Type B pancreatic cell (in vitro differentiated cells): ENCODE data around the gene ZFPM1. TPM values are rescaled to one million over a fixed set of nuclear protein-coding genes. Genes with fewer than 3 reads are reported as not detected.
A peak's percentile ranks its signal among the peaks of the same experiment; 100 is the strongest.

ENCODE experiments used
- DNase-seq: peaks from one replicate; pipeline ENCODE4 v3.0.0; 2021; ENCODE audit warnings: mixed read lengths; ENCODE audit not compliant: unreplicated experiment; ENCODE audit errors: extremely low spot score
- H3K27ac Mint-ChIP-seq: 2 replicates; pipeline ENCODE4 v1.8.0; 2021; ENCODE audit warnings: mild to moderate bottlenecking, mixed read lengths
- H3K27me3 Mint-ChIP-seq: 2 replicates; pipeline ENCODE4 v1.8.0; 2021; ENCODE audit warnings: mixed read lengths
- H3K36me3 Mint-ChIP-seq: 2 replicates; pipeline ENCODE4 v1.8.0; 2021; ENCODE audit warnings: mixed read lengths
- H3K4me1 Mint-ChIP-seq: one replicate; pipeline ENCODE4 v1.8.0; 2021; ENCODE audit warnings: mixed read lengths; ENCODE audit not compliant: unreplicated experiment
- H3K4me3 Mint-ChIP-seq: 2 replicates; pipeline ENCODE4 v1.8.0; 2021; ENCODE audit warnings: mild to moderate bottlenecking, mixed read lengths
- H3K9me3 Mint-ChIP-seq: 2 replicates; pipeline ENCODE4 v1.8.0; 2021; ENCODE audit warnings: mixed read lengths
- total RNA-seq: library from RNA; stranded (reverse); gene quantifications from 2 replicates; pipeline ENCODE4 v1.2.1, GENCODE V29; 2021; ENCODE audit warnings: low replicate concordance
- TF ChIP-seq, protein P1 (sequence below): fragments of 200-600 bp; sonication (generic); conservative IDR thresholded peaks from 2 replicates; pipeline ENCODE4 v1.5.0; 2021; ENCODE audit warnings: antibody characterized with exemption, mild to moderate bottlenecking

The ZFPM1 gene
- total RNA-seq, 1 donor from 2014 or later, result 24.0 TPM

DNA sequence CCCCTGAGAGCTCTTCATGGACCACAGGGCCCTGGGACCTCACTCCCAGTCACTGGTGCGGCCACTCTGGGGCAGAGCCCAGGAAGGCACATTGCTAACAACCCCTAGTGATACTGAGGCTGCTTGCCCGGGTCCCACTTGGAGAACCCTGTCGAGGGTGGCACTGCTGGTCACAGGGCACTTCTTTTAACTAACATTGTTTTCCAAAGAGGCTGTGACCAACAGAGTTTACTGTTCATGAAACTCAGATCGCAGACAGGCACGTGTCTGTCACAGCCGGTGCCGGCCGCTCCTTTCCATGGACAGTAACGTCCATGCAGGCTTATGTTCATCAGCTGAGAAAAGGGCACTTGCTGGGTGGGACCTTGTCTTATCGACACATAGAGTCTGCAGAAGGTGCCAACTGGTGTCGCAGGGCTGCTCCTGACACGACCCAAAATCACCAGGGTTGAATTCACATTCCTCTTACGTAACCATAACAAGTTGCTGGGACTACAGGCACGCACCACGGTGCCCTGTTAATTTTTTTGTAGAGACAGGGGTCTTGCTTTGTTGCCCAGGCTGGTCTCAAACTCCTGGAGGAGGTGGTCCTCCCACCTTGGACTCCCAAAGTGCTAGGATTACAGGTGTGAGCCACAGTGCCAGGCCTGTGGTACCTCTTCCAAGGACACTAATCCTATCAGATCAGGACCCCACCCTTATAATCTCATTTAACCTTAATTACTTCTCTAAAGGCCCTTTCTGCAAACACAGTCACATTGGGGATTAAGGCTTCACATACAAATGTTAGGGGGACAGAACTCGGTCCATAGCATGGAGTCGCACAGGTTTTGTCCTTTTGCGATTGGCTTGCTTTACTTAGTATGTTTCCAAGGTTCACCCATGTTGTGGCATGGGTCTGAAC is 115.9 kb downstream of the ZFPM1 start:
- Mint-ChIP-seq H3K27ac (peak overlapping the region; percentile 63), H3K4me1 (peaks cover 9% of the 10 kb centered on the region), H3K27me3 (no peaks in the 10 kb centered on the region), H3K36me3 (no peaks in the 10 kb centered on the region), H3K9me3 (no peaks in the 10 kb centered on the region), H3K4me3 (peak overlapping the region; percentile 87)
- TF ChIP-seq, protein P1, sequence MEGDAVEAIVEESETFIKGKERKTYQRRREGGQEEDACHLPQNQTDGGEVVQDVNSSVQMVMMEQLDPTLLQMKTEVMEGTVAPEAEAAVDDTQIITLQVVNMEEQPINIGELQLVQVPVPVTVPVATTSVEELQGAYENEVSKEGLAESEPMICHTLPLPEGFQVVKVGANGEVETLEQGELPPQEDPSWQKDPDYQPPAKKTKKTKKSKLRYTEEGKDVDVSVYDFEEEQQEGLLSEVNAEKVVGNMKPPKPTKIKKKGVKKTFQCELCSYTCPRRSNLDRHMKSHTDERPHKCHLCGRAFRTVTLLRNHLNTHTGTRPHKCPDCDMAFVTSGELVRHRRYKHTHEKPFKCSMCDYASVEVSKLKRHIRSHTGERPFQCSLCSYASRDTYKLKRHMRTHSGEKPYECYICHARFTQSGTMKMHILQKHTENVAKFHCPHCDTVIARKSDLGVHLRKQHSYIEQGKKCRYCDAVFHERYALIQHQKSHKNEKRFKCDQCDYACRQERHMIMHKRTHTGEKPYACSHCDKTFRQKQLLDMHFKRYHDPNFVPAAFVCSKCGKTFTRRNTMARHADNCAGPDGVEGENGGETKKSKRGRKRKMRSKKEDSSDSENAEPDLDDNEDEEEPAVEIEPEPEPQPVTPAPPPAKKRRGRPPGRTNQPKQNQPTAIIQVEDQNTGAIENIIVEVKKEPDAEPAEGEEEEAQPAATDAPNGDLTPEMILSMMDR, result no peak
- no peak for DNase-seq

DNA sequence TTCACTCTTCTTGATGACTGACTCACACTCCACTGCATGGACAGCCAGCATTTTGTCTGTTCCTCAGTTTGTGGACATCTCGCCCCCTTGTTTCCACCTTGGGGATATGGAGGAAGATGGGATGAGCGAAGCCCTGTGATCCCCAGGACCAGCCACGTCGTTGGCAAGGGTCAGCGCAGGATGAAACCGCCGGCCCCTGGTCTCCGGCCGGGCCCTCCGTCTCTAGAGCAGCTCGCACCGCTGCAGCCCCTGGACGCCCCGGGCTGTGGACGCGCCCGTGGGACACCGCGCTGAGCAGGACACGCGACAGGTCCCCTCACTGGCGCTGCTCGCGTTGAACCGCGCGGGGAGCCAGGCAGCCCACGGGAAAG is 116.5 kb downstream of the ZFPM1 start:
- peak overlapping the region; percentile 87 for H3K4me3 Mint-ChIP-seq
- TF ChIP-seq, protein P1, result no peak
- no peaks in the 10 kb centered on the region for H3K9me3 Mint-ChIP-seq
- DNase-seq, result no peak
- no peaks in the 10 kb centered on the region for H3K27me3 Mint-ChIP-seq
- no peaks in the 10 kb centered on the region for H3K36me3 Mint-ChIP-seq
- H3K27ac Mint-ChIP-seq, result peak overlapping the region; percentile 63
- H3K4me1 Mint-ChIP-seq, result peaks cover 9% of the 10 kb centered on the region

DNA sequence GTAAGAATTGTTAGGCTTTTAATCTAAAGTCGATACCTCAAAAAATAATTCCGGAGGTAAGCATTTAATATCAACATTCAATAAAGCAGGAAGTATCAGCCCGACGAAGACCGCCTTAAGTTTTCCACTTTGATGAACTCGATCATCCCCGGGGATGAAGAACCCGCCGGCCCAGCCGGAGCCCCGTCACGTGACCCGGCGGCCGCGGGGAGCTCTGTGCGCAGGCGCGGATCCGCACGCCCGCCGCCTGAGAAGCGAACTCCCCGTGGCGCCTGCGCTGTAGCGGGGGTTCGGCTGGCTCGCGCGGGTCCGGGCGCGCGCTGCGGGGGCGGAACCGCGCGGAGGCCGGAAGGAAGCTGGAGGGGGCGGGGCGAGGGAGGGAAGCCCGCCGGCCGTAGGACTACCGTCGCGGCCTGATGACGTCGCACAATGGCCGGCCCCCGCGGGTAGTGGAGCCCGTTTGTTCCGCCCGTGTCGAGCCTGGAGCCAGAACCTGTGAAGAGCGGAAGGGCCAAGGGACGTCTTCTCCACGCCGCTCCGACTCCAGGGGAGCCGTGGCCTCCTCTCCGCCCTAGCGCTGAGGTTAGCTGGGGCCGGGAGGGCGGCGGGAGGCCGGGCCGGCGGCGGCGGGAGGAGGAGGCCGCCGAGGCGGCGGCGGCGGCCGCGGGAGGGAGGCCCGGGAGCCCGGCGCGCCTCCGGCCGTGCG is 117.1 kb downstream of the ZFPM1 start, which contains the start of gene ZC3H18:
Gene ZC3H18 (plus strand): TSS at position 419 of the 706 bp plus-strand sequence. CDS start 6,721 bp downstream, outside the sequence.
- H3K27ac Mint-ChIP-seq, result peak within 1 kb of the TSS; percentile 88
- TF ChIP-seq, protein P1, result no peak
- H3K9me3 Mint-ChIP-seq, result no peaks in the 10 kb centered on the region
- peak within 1 kb of the TSS; percentile 90 for H3K4me3 Mint-ChIP-seq
- no peaks in the 10 kb centered on the region for H3K27me3 Mint-ChIP-seq
- no peaks in the 10 kb centered on the region for H3K36me3 Mint-ChIP-seq
- DNase-seq, result peak; percentile 99
- peaks cover 9% of the 10 kb centered on the region for H3K4me1 Mint-ChIP-seq

DNA sequence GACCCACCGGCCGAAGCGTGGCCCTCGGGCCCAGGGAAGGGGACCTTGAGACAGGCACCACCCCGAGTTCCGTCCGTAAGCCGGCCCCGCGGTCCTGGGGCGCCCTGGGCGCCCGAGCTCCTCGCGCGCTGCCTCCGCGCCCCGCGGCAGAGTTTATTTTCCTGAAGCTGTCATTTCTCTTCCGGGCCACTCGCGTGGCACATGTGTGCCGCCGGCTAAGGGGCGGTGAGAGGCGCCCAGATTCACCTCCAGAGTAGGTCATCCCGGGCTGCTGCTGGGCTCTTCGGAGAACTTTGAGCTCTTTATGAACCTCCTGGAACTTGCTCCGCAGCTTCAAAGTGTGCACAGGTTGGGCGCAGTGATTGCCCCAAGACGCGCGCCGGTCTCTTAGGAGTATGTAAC is 117.6 kb downstream of the ZFPM1 start:
- peak overlapping the region; percentile 88 for H3K27ac Mint-ChIP-seq

DNA sequence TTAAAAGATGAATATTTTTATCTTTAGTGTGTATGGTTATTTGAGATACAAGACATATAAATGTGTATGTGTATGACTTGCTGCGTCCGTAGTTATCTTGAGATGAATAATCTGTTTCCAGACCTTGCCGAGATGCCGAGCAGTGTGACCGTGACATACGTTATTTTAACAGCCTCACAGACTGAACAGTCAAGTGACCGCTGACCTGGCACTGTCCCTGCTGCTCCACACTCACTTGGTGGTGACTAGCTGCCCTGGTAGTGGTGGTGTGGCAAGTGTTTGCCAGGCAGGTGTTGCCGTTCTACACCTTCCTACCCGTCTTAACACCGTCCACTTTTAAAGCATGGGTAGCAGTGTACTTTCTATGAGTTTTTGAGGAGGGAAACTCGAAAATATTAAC is 122.2 kb downstream of the ZFPM1 start:
- Mint-ChIP-seq H3K4me1 (no peaks in the 10 kb centered on the region), H3K9me3 (no peaks in the 10 kb centered on the region), H3K27ac (no peak overlapping the region), H3K36me3 (peaks cover 3% of the 10 kb centered on the region), H3K4me3 (no peak overlapping the region), H3K27me3 (no peaks in the 10 kb centered on the region)
- no peak for DNase-seq
- TF ChIP-seq, protein P1, result no peak

More for the DNA sequence above, 117.6 kb downstream of the ZFPM1 start:
- Mint-ChIP-seq H3K36me3 (no peaks in the 10 kb centered on the region), H3K27me3 (no peaks in the 10 kb centered on the region), H3K9me3 (no peaks in the 10 kb centered on the region), H3K4me1 (peaks cover 9% of the 10 kb centered on the region), H3K4me3 (peak overlapping the region; percentile 90)
- no peak for DNase-seq
- TF ChIP-seq, protein P1, result no peak
